GM18873 (cell line): ENCODE measurements around the gene TRAF3.
"Not testable (repeated sequence)": the region's sequence is repeated elsewhere in the genome, so short reads cannot be mapped to it uniquely, and the experiment has no call there.

Experiments used
- ATAC-seq: cut with Tn5 transposase; IDR thresholded peaks from one replicate; pipeline ENCODE4 v1.9.1; 2021; ENCODE audit warnings: mild to moderate bottlenecking, moderate library complexity, moderate number of reproducible peaks; ENCODE audit not compliant: unreplicated experiment, low FRiP score

The TRAF3 gene

DNA sequence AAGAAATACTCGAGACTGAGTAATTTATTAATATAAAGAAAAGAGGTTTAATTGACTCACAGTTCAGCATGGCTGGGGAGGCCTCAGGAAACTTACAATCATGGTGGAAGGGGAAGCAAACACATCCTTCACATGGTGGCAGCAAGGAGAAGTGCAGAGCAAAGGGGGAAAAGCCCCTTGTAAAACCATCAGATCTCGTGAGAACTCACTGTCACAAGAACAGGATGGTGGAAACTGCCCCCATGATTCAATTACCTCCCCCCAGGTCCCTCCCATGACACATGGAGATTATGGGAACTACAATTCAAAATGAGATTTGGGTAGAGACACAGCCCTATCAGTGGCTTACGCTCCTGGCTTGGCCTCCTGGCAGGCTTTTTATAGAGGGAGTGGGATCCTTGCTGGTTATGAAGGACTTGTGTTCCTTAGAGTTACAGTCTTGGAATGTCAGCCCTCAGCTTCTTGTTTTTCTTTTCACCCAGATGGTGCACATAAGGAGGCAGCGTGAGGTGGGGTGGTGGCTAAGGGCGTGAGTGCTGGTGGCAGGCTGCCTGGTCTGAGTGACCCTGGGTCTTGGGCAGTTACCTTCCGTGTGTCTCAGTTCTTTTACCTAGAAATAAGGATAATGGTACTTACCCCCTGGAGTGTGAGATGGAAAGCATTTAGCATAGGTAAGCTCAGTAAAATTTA lies 25.7 kb downstream of the TRAF3 start:
- no peak for ATAC-seq

DNA sequence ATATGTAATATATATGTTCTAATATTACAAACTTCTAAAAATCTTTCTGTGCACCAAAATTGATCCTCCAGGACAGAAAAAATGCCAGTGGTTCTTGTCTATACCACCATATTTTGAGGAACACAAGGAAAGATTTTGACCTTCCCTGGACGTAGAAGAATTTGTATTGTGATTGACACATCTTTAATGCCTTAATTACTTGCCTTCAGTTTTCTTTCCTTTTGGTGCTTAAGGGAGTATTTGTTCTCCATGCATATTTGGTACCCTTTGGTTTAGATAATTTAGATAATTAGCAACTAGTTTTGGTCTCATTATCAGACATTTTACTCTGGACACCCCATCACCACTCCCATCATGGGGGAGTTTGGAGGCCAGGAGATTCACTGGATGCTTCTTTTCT lies 27.6 kb downstream of the TRAF3 start:
- ATAC-seq = no peak

DNA sequence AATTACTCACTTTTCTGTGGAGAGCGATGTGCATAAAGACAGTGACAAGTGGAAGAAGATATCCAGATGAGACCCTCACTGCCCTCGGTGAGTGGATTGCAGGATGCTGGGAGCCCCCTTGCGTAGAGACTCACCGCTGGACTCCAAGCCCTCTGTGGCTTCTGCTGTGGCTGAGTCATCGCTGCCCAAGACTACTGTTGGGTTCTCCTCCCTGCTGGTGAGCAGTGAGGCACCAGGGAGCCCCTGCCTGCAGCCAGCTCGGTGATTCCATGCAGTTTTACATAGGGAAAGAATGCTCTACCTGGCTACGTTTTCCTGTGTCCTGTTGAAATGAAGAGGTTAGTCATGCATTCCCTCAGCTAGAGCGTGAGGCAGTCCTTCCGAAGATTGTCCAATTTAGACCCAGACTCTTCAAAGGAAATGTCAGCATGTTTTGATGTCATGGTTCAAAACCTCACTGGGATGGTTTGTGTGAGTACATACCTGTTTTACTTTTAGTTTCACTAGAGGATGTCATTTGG lies 28.2 kb downstream of the TRAF3 start:
- ATAC-seq = no peak

DNA sequence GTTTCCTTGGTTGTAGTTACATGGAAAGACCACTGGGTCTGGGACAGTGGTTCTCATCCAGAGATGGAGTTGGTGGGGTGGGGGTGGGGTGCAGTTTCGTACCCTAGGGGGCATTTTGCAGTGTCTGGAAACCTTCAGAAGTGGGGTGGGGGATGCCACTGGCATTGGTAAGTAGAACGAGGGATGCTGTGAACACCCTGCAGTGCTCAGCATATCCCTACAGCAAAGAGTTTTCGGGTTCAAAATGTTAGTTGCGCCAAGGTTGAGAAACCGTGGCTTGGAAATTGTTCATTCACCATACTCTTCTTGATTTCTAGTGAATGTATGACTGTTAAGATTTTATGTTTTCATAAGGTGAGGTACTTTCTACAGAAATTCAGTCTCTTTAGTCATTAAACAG lies 28.7 kb downstream of the TRAF3 start:
- ATAC-seq = no peak

DNA sequence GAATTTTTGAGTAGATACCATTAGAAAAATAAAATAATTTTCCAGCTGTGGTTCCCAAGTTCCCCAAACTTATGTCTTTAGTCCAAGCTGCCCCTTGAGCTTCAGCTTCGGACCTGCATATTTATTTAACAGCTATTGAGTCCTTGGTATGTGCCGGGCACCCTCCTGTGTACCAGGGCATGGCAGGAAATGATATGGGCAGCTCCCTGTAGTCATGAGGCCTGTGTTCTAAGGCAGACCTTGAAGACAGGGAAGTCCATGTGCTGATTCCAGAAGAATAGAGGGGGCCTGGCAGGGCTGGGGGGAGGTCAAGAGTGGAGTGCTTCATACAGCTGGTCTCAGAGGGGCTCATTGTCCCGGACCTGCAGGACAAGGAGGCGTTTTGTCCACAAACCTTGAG lies 29.2 kb downstream of the TRAF3 start:
- ATAC-seq = no peak

DNA sequence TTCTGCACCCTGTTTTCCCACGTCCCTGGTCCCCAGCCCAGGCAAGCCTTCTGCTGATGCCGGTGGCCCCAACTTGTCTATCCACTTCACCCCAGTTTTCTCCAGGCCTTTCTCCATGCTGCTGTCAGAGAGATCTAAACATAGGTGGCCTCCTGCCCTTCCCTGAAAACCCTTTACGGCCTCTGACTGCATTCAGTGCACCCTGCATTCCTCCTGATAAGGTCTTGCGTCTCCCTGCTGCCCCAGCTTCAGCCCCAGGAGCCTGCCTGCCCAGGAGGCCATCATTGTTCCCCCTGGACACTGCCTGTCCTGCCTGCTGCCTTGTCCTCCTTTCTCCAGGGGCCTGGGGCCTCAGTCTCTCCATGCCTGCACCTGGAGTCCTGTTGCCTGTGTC lies 29.8 kb downstream of the TRAF3 start:
- no peak for ATAC-seq

DNA sequence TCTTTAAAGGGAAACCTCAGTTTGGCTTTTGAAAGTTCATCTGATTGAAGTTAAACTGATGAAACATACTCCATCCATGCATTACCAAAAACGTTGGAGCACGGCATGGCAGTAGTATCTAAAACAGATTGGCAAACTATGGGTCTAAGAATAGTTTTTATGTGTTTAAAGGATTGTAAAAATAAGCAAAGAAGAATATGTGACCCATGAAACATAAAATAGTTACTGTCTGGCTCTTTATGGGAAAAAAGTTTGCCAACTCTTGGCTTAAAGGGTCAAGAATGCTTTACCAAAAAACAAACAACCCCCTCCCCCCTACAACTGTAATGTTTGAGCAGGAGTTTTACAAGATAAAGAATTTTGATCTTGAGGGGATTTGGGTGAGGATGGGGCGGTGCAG lies 32.6 kb downstream of the TRAF3 start:
- ATAC-seq = no peak

DNA sequence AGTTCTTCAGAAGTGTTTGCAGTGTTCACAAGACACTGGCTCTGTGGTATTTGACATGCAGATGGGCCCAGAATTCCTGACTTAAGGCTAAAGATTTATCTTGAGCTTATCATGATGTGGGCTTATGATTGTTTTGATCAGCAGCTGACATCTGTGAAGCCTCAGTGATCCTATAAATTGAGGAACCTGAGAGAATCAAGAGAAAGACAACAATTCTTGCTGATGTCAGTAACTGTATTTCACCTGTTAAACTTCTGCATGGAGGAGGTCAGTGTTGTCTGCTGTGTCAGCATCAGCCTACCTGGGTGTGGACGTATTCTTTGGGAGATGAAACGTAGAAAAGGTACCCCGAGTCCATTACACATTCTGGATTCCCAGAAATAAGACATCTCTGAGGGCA lies 33.3 kb downstream of the TRAF3 start:
- no peak for ATAC-seq

DNA sequence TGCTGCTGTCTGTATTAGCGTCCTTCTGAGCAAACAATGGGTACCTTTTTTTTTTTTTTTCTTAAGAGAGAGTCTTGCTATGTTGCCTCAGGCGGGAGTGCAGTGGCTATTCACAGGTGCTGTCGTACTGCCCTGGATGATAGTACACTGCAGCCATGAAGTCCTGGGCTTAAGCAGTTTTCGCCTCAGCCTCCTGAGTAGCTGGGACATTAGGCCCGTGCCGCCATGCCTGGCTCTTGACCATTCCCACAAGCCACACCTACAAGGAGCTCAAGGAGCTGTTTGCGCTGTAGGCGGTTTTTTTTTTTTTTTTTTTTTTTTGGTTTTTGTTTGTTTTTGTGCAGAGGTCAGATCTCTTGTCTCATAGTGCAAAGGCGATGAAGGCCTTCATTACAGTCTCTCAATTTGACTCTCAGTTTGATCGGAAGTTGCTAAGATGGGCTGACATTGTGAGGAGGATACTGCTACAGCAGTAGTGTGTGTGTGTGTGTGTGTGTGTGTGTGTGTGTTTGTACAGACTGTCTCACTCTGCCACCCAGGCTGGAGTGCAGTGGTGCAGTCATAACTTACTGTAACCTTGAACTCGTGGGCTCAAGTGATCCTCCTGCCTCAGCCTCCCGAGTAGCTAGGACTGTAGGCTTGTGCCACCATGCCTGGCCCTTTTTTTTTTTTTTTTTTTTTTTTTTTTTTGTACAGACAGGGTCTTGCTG lies 34.2 kb downstream of the TRAF3 start:
- no peak for ATAC-seq

DNA sequence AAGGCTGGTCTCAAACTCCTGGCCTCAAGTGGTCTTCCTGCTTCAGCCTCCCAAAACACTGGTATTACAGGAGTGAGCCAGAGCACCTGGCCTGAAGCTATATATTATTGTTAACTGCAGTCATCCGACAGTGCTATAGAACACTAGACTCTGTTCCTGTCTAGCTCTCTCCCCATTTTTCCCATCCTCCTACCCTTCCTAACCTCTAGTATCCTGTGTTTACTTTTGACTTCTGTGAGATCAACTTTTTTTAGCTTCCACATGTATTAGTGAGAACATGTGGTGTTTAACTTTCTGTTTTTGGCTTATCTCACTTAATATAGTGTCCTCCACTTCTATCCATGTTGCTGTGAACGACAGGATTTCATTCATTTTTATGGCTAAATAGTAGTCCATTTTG lies 34.7 kb downstream of the TRAF3 start:
- no peak for ATAC-seq

DNA sequence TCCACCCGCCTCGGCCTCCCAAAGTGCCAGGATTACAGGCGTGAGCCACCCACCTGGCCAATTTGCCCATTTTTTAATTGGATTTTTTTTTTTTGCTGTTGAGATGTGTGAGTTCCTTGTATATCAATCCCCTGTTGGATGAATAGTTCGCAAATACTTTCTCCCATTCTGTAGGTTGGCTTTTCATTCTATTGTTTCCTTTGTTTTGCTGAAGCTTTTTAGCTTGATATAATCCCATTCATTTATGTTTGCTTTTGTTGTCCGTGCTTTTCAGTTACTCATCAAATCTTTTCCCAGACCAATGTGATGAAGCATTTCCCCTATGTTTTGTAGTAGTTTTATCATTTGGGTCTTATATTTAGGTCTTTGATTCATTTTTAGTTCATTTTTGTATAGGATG lies 36.4 kb downstream of the TRAF3 start:
- ATAC-seq = no peak

DNA sequence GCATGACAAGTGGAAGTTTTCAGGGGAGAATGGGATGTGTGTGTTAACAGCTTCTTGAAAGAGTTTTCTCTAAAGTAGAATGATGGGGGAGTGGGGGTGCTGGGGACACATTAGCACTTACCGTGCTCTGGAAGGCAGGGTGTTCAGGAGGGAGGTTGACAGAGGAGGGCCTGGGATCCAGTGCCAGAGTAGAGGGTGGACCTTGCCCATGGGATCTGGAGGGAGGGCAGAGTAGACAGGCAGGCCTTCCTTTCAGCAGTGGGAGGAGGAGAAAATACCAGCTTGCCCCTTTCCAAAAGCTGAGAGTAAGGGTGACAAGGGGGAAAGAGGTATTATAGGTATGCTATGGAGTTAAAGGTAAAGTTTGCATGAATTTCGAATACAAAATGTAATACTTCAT lies 40.1 kb downstream of the TRAF3 start:
- no peak for ATAC-seq

DNA sequence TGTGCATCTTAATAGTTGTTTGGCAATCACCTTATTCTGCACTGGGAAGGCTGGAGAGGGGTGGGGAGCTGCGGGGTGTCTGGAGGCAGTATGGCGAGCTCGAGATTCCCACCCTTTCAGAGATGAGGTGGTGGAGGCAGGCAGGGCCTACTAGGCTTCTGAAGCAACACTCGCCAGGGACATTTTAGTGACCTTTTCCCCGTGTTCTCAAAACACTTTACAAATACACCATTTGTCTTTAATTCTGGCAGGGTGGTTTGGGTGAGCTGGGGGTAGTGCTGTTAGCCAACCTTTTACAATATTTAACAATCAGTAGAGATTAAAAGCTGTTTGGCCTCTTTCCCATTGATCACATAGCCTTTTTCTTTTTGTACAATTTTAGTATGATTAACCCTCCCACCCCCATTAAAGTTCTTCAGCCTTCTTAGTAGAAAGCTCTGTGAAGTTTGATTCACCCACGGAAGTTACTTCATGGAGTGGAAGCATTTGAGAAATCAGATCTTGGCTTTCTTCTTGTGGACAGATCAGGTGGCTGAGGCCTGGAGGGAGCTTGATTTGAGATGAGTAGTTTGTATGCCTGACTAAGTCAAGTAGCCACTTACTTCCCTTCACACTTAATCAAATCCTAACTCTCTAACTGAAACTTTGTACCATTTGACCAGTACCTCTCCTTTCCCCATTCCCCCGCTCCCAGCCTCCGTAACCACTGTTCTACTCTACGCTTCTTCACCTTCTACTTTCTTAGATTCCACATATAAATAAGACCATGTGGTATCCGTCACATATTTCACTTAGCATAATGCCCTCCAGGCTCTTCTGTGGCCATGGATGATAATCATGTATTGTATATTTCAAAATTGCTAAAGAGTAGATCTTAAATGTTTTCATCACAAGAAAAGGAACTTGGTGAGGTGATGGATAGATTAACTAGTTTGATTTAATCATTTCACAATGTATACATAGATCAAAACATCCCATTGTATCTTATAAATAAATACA lies 41.0 kb downstream of the TRAF3 start:
- no peak for ATAC-seq

DNA sequence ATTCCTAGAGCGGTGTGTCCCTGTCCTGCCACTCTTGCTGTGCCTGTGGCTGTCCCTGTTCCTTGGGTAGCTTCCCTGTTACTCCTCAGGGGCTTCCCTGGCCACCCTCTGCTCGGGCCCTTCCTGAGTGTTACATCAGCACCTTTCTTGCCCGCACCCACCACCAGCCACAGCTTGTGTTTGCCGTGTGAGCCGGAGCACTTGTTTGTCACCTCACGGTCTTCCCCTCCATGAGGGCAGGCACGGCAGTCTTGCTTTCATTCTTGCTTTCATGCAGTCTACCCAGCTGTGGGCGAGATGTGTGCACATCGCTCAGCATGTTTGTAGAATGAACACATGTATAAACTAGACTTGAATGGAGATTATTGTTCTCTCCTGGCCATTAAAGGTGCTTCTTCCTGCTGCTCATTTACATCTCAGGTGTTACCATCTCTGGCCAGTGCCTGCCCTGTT lies 42.0 kb downstream of the TRAF3 start:
- ATAC-seq = peak; percentile 53

DNA sequence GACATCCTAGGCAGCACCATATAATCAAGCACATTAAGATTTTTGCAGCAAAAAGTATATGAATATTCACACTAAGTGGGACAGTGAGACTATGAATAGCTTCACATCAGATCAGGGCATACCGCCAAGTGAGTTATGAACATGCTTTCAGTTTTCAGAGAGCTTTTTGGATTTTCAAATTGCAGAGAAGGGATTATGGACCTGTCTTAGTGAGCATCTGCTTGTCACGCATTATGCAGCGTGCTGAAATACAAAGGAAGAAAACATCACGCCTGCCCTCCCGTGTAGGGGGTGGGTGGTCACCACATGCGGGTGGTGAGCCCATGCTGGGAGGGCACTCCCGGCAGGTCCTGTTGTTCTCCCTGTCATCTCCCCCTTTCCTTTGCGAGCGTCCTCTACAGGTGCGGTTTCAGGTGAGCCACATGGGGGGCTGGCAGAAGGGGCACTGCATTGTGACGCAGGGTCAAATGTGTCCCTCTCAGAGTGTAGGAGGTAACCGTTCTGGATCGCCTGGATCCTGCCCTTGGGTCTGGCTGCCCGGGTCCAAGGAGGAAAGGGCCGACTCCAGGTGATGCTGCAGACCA lies 42.6 kb downstream of the TRAF3 start:
- peak; percentile 23 for ATAC-seq

DNA sequence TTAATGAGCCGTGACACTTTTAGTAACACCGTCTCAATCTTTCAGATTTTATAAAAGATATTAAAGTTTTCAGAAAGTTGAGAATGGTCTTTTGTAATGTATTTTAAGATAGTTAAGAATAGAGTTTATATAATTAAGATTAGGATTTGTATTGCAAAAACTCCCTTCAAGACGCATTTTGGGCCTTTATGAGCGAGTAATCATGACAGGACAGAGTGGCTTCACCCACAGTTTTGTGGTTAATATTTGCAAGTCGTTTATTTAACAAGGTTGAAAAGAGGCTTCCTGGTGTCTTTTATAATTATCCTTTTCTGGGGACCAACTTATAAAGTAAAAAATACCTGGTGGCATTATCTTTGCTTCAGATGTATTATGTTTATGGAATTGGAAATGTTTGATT lies 44.0 kb downstream of the TRAF3 start:
- no peak for ATAC-seq

DNA sequence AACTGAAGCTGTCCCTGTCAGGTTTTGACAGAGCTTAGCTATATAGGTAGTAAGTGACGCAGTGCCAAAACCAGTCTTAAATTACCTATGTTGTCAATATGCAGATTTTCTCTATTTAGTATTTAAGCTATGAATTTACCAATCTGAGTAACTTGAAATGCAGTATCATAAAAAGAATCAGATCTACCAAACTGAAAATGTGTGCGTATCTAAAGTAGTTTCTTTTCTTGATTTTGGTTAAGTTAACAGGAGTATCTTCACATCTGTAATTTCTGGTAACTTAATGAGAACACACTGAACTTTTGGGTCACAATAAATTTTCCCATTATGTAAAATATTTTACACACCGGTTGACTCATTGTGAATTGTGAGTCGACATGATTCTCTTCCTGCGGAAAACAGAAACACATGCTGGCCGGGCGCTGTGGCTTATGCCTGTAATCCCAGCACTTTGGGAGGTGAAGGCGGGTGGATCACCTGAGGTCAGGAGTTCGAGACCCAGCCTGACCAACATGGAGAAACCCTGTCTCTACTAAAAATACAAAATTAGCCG lies 45.1 kb downstream of the TRAF3 start:
- ATAC-seq = no peak

DNA sequence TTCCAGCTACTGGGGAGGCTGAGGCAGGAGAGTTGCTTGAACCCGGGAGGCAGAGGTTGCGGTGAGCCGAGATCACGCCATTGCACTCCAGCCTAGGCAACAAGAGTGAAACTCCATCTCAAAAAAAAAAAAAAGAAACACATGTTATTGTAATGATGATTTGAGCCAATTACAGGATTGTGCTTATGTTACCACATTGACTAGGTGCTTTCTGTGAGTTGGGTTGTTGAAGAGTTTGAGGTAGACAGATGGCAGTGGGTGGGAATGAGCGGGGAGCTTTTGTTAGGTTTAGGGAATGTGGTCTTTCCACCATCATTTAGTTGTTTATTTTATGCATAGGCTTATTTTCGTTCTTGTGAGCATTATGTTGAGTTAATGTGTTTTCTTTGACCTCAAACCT lies 45.6 kb downstream of the TRAF3 start:
- ATAC-seq = not testable (repeated sequence)

DNA sequence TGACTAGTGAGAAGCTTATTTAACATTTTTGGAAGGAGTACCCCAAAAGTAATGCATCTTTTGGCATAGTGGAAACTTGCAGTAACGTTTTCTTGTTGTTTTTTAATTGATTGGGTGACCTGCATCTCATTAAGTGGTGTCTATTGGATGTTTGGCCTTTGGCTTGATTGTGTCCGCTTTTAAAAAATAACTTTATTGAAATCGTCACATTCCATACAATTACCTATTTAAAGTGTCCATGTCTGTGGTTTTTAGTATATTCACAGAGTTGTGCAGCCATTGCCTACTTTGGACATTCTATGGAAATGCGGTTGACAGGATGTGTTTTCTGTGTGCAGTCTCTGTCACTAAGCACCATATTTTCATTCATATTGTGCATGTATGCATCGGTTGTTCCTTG lies 46.3 kb downstream of the TRAF3 start:
- no peak for ATAC-seq

DNA sequence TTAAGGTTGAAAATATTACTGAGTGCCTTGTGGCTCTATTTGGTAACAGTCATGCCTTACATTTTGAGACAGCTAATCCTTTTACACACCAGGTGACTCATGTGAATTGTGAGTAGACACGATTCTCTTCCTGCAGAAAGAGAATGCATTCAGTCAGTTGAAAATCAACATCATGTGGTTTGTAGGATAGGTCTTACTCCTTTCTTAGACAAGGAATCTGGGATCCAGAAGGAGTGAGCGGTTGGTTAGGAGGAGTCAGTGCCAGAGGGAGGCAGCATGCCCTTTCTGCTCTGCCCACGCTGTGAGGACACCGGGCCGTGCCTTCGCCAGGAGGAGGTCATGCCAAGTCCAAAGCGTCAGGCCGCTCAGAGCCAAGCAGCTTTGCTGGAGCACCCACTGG lies 47.6 kb downstream of the TRAF3 start:
- no peak for ATAC-seq
